ENCODE data around the gene RDH13.
A peak's percentile ranks its signal among the peaks of the same experiment; 100 is the strongest.
"Not testable (repeated sequence)": the region's sequence is repeated elsewhere in the genome, so short reads cannot be mapped to it uniquely, and the experiment has no call there.

The RDH13 gene

DNA sequence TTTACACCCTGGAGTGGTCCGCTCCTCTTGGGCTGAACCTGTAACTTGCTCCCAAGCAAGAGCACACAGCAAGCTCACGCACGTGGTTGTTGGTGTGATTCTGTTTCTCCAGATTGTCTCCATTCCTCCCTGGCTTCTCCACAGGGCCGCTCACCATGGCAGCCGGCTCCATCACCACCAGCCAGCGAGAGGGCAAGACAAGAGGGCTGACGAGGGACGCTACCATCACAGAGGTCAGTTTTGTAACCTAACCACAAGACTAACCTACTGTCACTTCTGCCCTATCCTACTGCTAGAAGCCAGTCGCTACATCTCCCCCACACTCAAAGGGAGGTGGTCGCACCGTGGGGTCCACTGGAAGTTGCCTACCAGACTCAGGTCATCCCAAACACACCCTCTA, 20.3 kb downstream of the RDH13 start:
- no peak for DNase-seq

DNA sequence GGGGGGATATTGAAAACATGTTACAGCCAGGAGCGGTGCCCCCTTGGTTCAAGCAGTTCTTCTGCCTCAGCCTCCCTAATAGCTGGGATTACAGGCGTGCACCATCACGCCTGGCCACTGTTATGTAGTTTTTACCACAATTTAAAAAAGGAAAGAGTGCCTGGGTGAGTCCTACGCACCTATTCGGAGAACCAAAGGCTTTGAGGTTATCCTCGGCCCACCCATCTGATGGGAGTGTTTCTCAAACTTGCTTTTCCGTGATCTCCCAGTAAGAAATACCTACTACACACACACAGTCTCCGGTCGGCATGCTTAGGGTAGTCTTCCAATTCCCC, 20.6 kb downstream of the RDH13 start:
- peak; percentile 72 for DNase-seq

DNA sequence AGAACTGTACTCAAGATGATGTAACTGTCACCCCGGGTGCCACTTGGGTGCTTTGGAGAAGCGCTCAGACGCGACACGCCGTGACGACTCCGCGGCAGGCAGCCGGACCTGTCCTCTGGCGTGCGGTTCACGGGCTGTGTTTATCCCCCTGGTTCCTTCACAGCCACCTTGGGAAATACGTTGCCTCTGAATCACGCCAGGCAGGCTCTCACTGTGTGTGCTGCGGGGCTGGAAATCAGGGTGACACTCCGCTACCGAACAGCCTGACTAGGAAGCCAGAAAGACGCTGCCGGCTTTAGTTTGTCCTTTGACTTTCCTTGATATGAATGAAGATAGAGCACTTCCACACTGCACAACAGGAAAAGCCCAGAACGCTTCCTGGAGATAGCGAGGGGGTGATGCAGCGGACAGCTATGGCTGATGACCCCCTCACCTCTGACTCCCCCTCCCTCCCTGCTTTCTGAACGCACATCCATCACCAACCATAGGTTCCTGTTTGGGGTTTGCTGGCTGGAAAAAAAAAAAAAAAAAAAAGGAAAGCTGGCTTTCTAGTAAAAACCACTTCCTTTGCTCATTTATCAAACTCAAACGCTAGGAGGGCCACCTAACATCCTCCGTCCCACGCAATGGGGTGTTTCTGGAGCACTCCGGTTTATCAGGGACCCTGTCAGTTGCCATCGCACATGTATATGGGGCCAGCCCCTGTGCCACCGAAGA, 21.2 kb downstream of the RDH13 start:
- peak; percentile 66 for DNase-seq

DNA sequence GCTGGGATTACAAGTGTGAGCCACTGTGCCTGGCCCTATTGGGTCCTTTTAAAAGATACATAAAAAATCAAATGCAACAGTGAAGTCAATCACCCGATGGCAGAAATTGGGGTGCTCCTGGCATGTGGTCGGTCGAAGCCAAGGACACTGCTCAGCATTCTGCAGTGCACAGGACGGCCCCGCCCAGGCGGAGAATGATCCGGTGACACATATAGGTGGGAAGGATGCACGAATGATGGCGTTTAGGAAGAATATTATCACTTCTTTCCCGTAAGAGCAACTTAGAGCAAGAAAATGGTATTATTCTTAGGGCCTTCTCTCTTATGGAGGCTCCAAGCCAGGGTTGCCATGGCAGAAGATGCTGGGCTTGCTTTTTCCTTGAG, 21.7 kb downstream of the RDH13 start:
- no peak for DNase-seq

DNA sequence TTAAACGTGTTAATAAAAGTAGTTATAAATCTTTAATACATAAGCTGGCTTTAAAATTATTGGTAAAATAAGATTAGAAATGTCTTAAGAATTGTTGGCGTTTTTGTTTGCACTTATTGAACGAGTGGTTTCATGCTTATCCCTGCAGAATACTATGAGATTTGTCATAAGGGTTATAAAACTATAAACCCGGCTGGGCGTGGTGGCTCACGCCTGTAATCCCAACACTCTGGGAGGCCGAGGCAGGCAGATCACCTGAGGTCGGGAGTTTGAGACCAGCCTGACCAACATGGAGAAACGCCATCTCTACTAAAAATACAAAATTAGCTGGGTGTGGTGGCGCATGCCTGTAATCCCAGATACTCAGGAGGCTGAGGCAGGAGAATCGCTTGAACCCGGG, 22.3 kb downstream of the RDH13 start:
- DNase-seq, result not testable (repeated sequence)

DNA sequence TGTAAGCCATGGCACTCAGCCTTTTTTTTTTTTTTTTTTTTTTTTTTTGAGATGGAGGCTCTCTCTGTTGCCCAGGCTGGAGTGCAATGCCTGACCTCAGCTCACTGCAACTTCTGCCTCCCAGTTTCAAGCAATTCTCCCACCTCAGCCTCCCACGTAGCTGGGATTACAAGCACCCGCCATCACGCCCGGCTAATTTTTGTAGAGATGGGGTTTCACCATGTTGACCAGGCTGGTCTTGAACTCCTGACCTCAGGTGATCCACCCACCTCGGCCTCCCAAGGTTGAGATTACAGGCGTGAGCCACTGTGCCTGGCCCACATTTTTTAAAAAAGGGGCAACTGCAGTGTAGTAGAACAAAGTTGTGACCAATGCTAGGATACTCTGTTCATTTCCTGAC, 25.3 kb downstream of the RDH13 start:
- not testable (repeated sequence) for DNase-seq

DNA sequence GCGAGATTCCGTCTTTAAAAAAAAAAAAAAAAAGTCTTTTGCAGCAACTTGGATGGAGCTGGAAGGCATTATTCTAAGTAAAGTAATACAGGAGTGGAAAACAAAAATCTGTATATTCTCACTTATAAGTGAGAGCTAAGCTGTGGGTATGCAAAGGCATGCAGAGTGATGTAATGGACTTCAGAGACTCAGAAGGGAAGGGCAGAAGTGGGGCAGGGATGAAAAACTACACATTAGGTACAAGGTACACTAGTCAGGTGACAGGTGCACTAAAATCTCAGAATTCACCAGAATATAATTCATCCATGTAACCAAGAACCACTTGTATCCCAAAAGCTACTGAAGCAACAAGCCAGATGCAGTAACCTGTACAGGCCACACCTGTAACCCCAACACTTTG, 26.9 kb downstream of the RDH13 start:
- DNase-seq, result no peak

DNA sequence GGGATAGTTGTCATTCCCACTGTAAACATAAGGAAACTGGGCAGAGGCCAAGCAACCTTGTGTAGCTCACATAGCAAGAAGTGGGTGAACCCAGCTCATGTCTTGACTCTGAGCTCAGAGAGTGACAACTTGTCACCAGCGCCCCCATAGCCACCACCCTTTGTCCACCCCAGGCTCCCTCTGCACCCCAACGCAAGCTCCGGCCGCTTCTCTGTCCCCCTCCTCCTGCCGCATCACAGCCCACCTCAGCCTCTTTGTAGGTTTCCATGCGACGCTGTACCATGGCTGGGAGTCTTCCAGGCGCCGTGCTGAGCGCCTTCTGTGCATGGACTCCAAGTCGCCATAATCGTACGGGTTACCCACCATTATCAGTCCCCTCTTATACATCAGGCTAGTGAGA, 28.2 kb downstream of the RDH13 start:
- DNase-seq, result no peak

DNA sequence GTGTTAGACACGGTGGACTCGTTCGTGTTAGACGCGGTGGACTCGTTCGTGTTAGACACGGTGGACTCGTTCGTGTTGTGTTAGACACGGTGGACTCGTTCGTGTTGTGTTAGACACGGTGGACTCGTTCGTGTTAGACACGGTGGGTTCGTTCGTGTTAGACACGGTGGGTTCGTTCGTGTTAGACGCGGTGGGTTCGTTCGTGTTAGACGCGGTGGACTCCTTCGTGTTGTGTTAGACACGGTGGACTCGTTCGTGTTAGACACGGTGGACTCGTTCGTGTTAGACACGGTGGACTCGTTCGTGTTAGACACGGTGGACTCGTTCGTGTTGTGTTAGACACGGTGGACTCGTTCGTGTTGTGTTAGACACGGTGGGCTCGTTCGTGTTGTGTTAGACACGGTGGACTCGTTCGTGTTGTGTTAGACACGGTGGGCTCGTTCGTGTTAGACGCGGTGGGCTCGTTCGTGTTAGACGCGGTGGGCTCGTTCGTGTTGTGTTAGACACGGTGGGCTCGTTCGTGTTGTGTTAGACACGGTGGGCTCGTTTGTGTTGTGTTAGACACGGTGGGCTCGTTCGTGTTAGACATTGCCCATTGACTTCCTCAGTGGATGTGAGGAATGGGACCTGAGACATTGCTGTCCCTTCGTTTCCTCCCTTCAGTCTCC, 29.8 kb downstream of the RDH13 start:
- DNase-seq, result not testable (repeated sequence)

DNA sequence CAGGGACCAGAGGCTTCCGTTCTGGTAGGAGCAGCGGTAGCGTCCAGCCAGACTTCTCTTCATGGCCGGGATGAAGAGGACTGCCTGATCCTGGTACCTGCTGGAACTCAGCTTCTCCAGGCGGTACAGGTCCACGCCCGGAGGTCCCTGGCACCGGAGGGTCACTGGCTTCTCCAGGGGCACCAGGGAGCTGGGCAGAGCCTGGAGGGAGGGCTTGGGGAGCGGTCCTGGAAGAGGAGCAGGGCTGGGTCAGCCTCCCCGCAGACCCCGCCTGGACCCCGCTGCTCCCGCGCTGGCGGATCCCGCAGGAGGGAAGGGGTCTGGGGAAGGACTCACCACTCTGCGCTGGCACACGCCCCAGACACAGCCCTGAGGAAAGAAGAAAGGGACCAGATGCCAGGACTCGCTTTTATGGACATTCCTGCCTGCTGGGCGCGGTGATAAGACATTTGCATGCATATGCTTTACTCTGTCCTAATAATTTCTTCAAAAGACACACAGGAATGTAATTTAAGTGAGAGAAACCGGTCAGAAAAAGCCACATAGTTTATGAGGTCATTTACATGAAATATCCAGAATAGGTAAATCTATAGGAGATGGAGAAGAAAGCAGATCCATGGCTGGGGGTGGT, 30.7 kb downstream of the RDH13 start:
- DNase-seq, result no peak

DNA sequence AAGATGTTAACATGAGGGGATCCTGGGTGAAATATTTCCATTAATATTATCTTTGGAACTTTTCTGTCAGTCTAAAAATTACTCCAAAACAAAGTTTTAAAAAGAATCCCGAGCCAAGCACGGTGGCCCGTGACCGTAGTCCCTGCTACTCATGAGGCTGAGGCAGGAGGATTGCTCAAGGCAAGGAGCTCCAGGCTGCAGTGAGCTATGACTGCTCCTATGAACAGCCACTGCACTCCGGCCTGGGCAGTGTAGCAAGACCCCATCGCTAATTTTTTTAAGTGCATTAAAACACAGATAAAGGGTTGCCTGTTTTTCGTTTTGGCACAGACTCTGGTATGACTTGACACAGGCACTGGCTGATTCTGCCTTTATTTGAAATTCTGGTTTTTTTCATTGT, 31.8 kb downstream of the RDH13 start:
- no peak for DNase-seq

DNA sequence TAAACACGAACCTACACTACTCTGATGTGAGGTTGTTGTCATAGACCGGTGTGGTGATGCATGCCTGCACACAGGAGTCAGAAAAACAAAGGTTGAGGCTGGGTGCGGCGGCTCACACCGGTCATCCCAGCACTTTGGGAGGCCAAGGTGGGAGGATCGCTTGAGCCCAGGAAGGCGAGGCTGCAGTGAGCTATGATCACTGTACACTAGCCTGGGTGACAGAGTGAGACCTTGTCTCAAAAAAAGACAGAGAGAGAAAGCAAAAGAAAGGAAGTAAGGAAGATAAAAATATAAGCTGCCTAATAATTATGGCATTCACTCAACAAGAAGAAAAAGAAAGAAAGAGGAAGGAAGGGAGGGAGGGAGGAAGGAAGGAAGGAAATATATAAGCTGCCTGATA, 34.2 kb downstream of the RDH13 start:
- no peak for DNase-seq

DNA sequence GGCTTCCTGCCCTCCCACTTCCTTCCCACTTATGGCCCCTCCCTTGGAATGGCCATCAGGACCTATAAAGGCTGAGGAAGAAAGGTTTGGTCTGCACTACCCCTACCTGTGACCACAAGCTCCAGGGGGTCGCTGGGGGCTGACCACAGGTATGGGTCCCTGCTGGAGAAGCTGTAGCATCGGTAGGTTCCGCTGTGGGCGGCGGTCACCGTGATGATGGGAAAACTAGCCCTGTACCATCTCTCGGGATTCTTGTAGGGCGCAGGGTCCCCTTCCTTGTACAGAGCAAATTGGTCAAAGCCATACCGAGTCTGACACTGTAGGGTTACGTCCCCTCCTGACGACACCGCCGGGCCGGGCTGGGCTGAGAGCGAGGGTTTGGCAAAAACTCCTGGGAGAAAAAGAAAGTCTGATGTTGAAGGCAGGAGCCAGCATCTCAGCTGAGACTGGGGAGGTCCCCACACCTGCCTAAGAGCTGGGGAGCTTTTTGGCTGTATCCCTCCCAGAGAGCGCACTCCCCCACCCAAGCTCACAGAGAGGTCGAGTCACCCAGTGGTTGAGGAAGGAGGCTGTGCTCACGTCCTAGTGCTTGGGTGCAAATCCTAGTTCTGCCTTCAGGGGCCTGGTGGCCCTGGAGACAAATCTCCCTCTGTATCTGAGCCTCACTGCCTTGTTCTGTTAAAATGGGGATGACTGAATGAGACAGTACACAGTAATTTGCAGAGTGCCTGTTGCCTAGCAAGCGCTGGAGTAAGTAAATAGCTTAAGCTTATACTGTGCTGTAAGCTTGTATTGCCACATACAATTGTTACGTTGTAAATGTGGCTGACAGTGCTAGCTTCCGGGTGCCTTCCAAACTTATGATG, 35.2 kb downstream of the RDH13 start:
- DNase-seq, result no peak

DNA sequence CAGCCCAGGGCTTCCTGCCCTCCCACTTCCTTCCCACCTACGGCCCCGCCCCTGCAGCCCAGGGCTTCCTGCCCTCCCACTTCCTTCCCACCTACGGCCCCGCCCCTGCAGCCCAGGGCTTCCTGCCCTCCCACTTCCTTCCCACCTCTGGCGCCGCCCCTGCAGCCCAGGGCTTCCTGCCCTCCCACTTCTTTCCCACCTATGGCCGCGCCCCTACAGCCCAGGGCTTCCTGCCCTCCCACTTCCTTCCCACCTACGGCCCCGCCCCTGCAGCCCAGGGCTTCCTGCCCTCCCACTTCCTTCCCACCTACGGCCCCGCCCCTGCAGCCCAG, 35.8 kb downstream of the RDH13 start:
- DNase-seq, result not testable (repeated sequence)

DNA sequence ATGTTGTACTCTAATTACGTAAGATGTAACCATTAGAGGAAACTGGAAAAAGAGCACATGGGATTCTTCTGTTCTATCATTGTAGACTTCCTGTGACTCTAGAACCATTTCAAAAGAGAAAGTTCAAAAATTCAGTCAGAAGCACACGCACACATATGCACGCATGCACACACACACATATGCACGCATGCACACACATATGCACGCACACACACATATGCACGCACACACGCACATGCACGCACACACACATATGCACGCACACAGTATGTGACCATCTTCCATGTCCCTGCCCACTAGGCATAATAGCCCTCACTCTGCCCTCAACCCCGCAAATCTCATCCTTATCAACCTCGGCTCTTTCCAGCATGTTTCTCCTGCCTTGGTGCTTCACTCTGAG, 38.8 kb downstream of the RDH13 start:
- DNase-seq, result no peak

DNA sequence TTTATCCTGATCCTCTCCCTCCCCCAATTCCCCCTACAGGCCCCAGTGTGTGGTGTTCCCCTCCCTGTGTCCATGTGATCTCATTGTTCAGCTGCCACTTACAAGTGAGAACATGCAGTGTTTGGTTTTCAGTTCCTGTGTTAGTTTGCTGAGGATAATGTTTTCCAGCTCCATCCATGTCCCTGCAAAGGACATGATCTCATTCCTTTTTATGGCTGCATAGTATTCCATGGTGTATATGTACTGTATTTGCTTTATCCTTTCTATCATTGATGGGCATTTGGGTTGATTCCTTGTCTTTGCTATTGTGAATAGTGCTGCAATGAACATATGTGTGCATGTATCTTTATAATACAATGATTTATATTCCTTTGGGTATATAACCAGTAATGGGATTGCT, 42.6 kb downstream of the RDH13 start:
- DNase-seq, result not testable (repeated sequence)

DNA sequence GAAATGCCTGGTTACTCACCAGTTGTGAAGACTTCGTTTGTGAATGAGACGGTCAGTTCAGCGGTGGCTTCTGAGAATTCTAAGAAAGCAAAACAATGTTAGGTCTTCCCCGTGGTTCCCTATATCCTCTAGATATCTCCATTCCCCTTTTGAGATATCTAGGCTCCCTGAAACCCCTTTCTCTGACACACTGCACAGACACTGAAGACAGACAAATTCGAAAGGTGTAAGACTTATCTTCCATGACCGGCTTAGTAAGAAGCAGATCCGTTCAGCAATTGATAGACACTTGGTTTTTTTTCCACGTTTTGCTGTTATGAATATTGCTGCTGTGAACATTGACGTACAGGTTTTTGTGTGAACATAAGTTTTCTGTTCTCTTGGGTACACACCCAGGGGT, 44.3 kb downstream of the RDH13 start:
- DNase-seq, result no peak

DNA sequence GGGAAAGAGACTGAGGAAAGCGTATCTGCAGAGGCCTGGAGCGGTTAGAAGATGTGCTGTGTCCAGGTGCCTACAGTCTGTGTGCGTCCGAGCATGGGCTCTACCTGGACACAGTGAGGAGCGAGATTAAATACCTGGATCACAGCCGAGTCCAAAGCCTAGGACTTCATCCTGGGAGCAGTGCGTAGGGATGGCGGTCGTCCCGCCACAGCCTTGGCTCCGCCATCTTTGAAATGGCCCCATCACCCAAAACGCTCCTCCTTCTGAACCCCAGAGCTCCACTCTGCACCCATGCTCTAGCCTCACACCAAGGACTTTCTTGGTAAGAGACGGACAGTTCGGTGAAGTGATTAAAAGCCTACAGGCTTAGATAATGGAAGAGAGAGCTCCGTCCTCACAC, 44.7 kb downstream of the RDH13 start:
- no peak for DNase-seq

DNA sequence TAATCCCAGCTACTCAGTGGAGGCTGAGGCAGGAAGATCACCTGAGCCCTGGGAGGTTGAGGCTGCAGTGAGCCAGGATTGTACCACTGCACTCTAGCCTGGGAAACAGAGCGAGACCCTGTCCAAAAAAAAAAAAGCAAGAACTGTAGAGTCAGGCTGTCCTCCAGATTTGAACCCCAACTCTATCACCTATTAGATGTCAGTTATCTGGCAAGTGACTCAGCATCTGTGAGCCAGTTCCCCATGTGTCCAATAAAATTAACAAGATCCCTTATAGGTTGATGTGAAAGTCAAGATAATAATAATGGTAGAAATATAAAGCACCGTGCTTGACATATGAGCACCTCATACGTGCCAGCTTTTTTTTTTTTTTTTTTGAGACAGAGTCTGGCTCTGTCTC, 46.9 kb downstream of the RDH13 start:
- DNase-seq, result no peak

DNA sequence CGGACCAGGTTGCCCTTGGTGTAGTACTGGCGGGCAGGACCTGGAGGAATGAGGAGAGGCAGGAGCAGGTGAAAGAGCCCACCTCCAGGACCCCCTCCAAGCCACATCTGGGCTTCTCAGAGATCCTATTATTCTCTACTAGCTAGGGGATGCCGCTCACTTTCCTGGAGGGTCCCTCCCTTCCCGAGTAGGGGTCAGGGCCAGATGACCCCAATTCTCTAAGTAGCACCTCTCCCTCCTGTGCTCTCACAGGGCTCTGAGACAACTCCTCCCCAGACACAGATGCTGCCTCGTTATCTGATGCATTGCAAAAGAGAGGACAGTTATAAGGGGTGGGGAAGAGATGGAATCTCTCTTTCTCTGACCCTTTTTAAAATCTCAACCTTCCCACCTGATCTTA, 47.8 kb downstream of the RDH13 start:
- DNase-seq, result no peak

DNA sequence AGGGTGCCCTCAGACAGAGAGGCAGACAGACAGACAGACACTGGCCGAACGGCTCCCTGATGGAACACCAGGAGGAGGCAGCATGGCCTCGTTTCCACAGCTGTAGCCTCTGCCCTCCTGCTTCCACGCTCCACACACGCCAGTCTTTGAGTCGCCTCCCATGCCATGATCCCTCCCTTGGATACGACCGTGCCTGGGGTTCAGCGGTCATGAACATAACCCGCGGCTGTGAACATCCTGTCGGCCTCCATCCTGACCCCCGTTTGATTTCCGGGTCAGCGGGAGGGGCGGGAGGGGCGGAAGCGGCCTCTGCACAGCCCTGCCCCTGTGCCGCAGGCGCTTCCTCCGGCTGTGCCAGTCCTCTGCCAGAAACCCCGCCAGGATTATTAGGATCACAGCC, 48.2 kb downstream of the RDH13 start:
- no peak for DNase-seq

DNA sequence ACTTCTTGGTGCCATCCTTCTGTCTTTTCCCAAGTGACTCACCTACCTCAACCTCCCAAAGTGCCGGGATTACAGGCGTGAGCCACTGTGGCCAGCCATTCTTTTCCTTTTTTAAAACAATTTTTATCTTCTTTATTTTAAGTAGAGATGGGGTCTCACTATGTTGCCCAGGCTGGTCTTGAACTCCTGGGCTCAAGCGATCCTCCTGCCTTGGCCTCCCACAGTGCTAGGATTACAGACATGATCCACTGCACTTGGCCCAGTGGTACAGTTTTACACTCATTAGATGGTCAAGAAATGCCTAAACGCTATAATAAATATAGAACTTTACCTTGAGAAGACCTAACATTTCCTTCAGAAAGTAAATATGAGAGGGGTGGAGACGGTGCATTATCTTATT, 49.4 kb downstream of the RDH13 start:
- DNase-seq, result no peak

DNA sequence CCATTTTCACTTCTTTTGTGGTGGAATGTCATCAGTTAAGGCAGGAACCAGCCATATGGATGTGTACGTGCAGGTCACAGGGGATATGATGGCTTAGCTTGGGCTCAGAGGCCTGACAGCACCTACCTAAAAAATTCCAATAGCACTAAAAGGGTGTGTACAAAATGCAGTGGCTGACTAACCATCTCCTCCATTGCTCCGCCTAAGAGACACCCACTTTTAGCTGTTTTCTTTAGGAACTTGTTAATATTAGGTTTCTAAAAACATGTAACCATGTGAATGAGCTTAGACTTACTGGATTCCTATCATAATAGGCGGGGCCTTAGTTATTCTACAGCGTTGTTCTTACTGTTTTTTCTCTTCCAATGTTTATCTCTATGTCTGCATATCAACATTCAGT, 50.6 kb downstream of the RDH13 start:
- DNase-seq, result no peak

DNA sequence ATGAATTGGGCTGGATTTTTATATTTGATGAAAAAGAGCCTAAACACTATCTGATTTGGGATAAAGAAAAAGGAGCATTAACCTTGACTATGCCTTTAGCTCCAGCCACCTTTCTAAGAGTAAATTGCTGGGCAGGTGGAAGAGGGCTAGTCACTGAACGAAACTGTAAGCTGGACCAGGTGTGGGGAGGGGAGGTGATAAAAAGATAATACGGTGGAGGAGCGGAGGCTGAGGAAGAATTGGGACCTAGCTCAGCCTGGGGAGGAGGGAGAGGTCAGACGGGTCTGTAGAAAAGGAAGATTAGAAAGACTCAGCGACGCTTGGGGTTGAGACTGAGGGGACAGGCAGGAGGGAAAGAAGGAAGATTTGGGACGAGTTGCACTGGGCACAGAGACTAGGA, 52.4 kb downstream of the RDH13 start:
- DNase-seq, result not testable (repeated sequence)

Data from activated CD8-positive, alpha-beta memory T cell treated with anti-CD3 and anti-CD28 coated beads for 24 hours (primary cell).